Right lobe of liver (tissue), 4 donors: ENCODE measurements around the gene ODAD2.

Experiments used
- CTCF ChIP-seq, 4 donors: fragments of 200-600 bp in 3 of 4; fragments of 450-650 bp in 1 of 4; IDR thresholded peaks; one replicate each; pipeline versions ENCODE4 v1.5.1 to v1.8.0; 2016 to 2022; ENCODE audit warnings: antibody characterized with exemption in 4 of 4, mild to moderate bottlenecking in 2 of 4
- POLR2A ChIP-seq: fragments of 450-650 bp; IDR thresholded peaks from one replicate; pipeline ENCODE4 v1.6.1; 2017; ENCODE audit warnings: antibody characterized with exemption, mild to moderate bottlenecking
- donor health status: DM: no; HTN: no; CAD: no.
- donor health status: DM: no; HTN: no; CAD: no.
- donor health status: DM: no; HTN: yes; CAD: no.

GRCh38 chr10:27890971-27891370 lies 107.9 kb downstream of the ODAD2 start:
- TF ChIP-seq CTCF (IDR thresholded peaks at IDR 0.05) = no peak
- TF ChIP-seq POLR2A = no peak
